GM12878 (cell line): ENCODE measurements around the gene CRAMP1. TPM values are rescaled to one million over a fixed set of nuclear protein-coding genes. Genes with fewer than 3 reads are reported as not detected.

Experiments used
- ATAC-seq: fragments of 200-7000 bp; cut with Tn5 transposase; 3 replicates; pipeline ENCODE4 v1.9.1; 2020; ENCODE audit warnings: mild to moderate bottlenecking, moderate library complexity
- BruUV-seq: library from RNA; stranded (reverse); fragments of 400-500 nt; replicated peaks from 2 replicates; lab custom pipeline; 2021; lab: Mats Ljungman, UMichigan
- CTCF ChIA-PET: fragments of 300-600 bp; sonication (Branson Sonifier 250); formaldehyde crosslinking; extraction: SDS; loops from one replicate; lab custom pipeline; 2021; ENCODE audit warnings: inconsistent platforms; lab: Yijun Ruan, JAX
- POLR2A ChIA-PET: fragments of 350-600 bp; formaldehyde crosslinking; extraction: SDS; loops from one replicate; lab custom pipeline; 2021; ENCODE audit warnings: inconsistent platforms; lab: Charles Lee
- RAD21 ChIA-PET: fragments of 300-600 bp; sonication (Branson Sonifier 250); formaldehyde crosslinking; loops from one replicate; lab custom pipeline; 2023; ENCODE audit warnings: antibody characterized with exemption; ENCODE audit not compliant: unreplicated experiment; lab: Charles Lee
- SMC1A ChIA-PET: fragments of 300-600 bp; sonication (Branson Sonifier 250); formaldehyde crosslinking; loops from one replicate; lab custom pipeline; 2023; ENCODE audit not compliant: unreplicated experiment, uncharacterized antibody; lab: Charles Lee
- DNase-seq: peaks from one replicate; pipeline ENCODE4 v3.0.0-alpha.2; 2011; ENCODE audit warnings: low read depth, low spot score
- FAIRE-seq: peaks from 3 replicates; lab custom pipeline; 2011; peaks lifted over from hg19 to GRCh38; lab: Jason Lieb, UNC
- H2AFZ ChIP-seq: 2 replicates; pipeline ENCODE4 v1.6.0; 2011; ENCODE audit warnings: low read depth, low read length, control low read depth; ENCODE audit not compliant: control insufficient read depth
- H3K27ac ChIP-seq: 2 replicates; pipeline ENCODE4 v1.5.1; 2011; ENCODE audit warnings: control low read depth; ENCODE audit not compliant: control insufficient read depth, insufficient read depth
- H3K27me3 ChIP-seq, 2 experiments: replicated peaks in 1 of 2; 2 replicates each; pipeline versions ENCODE4 v1.6.0 to v1.6.1; 2011; ENCODE audit warnings: low read length in 1 of 2; ENCODE audit not compliant: control insufficient read depth in 2 of 2, insufficient read depth in 2 of 2
- H3K36me3 ChIP-seq, 2 experiments: 2 replicates each; pipeline ENCODE4 v1.5.1; 2011; ENCODE audit warnings: low read length in 1 of 2; ENCODE audit not compliant: control insufficient read depth in 2 of 2, insufficient read depth in 2 of 2
- H3K4me1 ChIP-seq: 2 replicates; pipeline ENCODE4 v1.6.1; 2011; ENCODE audit warnings: mild to moderate bottlenecking, low read length, moderate library complexity, mixed read lengths; ENCODE audit not compliant: control insufficient read depth, insufficient read depth
- H3K4me2 ChIP-seq: 2 replicates; pipeline ENCODE4 v1.6.0; 2011; ENCODE audit warnings: control low read depth; ENCODE audit not compliant: control insufficient read depth, insufficient read depth
- H3K4me3 ChIP-seq: fragments of 200-600 bp; sonication (generic); 2 replicates; pipeline ENCODE4 v1.5.1; 2016
- H3K79me2 ChIP-seq: 2 replicates; pipeline ENCODE4 v1.6.0; 2011; ENCODE audit warnings: low read length; ENCODE audit not compliant: control insufficient read depth, insufficient read depth
- H3K9ac ChIP-seq: 2 replicates; pipeline ENCODE4 v1.8.0; 2011; ENCODE audit warnings: low read length, control low read depth, mixed read lengths; ENCODE audit not compliant: control insufficient read depth, insufficient read depth
- H3K9me3 ChIP-seq: replicated peaks from 3 replicates; pipeline ENCODE4 v1.5.1; 2011; ENCODE audit warnings: mild to moderate bottlenecking, low read length; ENCODE audit not compliant: control insufficient read depth, insufficient read depth
- H4K20me1 ChIP-seq: 2 replicates; pipeline ENCODE4 v1.6.0; 2011; ENCODE audit not compliant: control insufficient read depth, insufficient read depth
- CHD1 ChIP-seq: IDR thresholded peaks from 2 replicates; pipeline ENCODE4 v1.6.1; 2012; ENCODE audit warnings: low read depth, low read length, improper control_type of control experiment
- CHD4 ChIP-seq: fragments of 200-600 bp; sonication (generic); IDR thresholded peaks from 2 replicates; pipeline ENCODE4 v1.6.1; 2016; ENCODE audit warnings: mild to moderate bottlenecking
- E2F8 ChIP-seq: fragments of 450-650 bp; IDR thresholded peaks from 2 replicates; pipeline ENCODE4 v1.6.1; 2018; ENCODE audit warnings: mild to moderate bottlenecking, low read depth, moderate library complexity; ENCODE audit not compliant: partially characterized antibody
- FOXM1 ChIP-seq: IDR thresholded peaks from 2 replicates; pipeline ENCODE4 v1.6.1; 2012; ENCODE audit warnings: low read depth, mild to moderate bottlenecking, inconsistent platforms, low read length, moderate library complexity
- GABPA ChIP-seq: IDR thresholded peaks from 2 replicates; pipeline ENCODE4 v1.6.1; 2014; ENCODE audit warnings: antibody characterized with exemption, low read depth, mild to moderate bottlenecking, inconsistent platforms
- HCFC1 ChIP-seq: fragments of 150-350 bp; IDR thresholded peaks from 2 replicates; pipeline ENCODE4 v1.6.1; 2014; ENCODE audit warnings: low read length
- HDAC6 ChIP-seq: fragments of 200-600 bp; sonication (generic); IDR thresholded peaks from one replicate; pipeline ENCODE4 v1.8.0; 2017; ENCODE audit warnings: antibody characterized with exemption; ENCODE audit not compliant: unreplicated experiment
- MAX ChIP-seq: IDR thresholded peaks from 2 replicates; pipeline ENCODE4 v1.6.1; 2012; ENCODE audit warnings: low read depth, low read length, improper control_type of control experiment
- MEF2A ChIP-seq: IDR thresholded peaks from 2 replicates; pipeline ENCODE4 v1.6.1; 2011; ENCODE audit warnings: low read depth, mild to moderate bottlenecking, low read length, moderate library complexity; ENCODE audit not compliant: insufficient read depth
- NFIC ChIP-seq: IDR thresholded peaks from 2 replicates; pipeline ENCODE4 v1.6.1; 2012; ENCODE audit warnings: low read depth, mild to moderate bottlenecking, inconsistent platforms, low read length, moderate library complexity
- RELB ChIP-seq: fragments of 450-650 bp; IDR thresholded peaks from 2 replicates; pipeline ENCODE4 v1.6.1; 2017; ENCODE audit warnings: low read depth, mild to moderate bottlenecking, moderate library complexity
- SIN3A ChIP-seq: IDR thresholded peaks from 2 replicates; pipeline ENCODE4 v1.6.1; 2012; ENCODE audit warnings: low read depth, low read length, improper control_type of control experiment
- SMAD5 ChIP-seq: IDR thresholded peaks from 2 replicates; pipeline ENCODE4 v1.6.1; 2016; ENCODE audit warnings: antibody characterized with exemption, low read depth
- TBL1XR1 ChIP-seq: IDR thresholded peaks from 2 replicates; pipeline ENCODE4 v1.6.1; 2012; ENCODE audit warnings: low read depth, low read length, improper control_type of control experiment
- ZBTB33 ChIP-seq: fragments of 450-650 bp; IDR thresholded peaks from 2 replicates; pipeline ENCODE4 v1.6.1; 2017; ENCODE audit warnings: mild to moderate bottlenecking
- WGBS: methylation state at CpG from one replicate; pipeline ENCODE4 v1.1.6; 2016; ENCODE audit warnings: low lambda C conversion rate; ENCODE audit not compliant: insufficient replicate concordance, insufficient coverage; ENCODE audit errors: missing lambda C conversion rate; 5-methylcytosine and 5-hydroxymethylcytosine counted together
- in situ Hi-C: fragments of 300-500 bp; cut with MboI; formaldehyde crosslinking; loops from 9 replicates; pipeline ENCODE4 v1.14.3; 2018; ENCODE audit warnings: mixed read lengths
- intact Hi-C: fragments of 100-400 bp; cut with micrococcal nuclease; formaldehyde crosslinking; loops from one replicate; pipeline ENCODE4 v1.14.2; 2022; ENCODE audit not compliant: unreplicated experiment
- polyA plus RNA-seq, 11 experiments: library from polyadenylated mRNA; depleted of rRNA in 4 of 11; unstranded in 6 of 11; stranded (reverse) in 5 of 11; fragments of >200 nt; fragmentation: Nextera tagmentation in 4 of 11; fragmentation: Illumina TruSeq in 1 of 11; extraction: Ambion mirVana in 4 of 11; extraction: Trizol in 1 of 11; gene quantifications; 1 replicate in 1 of 11; 2 replicates in 10 of 11; pipeline versions ENCODE4 v1.2.1 to v1.2.3, GENCODE V29; 2011 to 2016; ENCODE audit warnings: inconsistent platforms in 2 of 11, missing spikeins in 2 of 11, low read depth in 1 of 11
- total RNA-seq, 4 experiments: library from RNA; depleted of rRNA in 3 of 4; stranded (reverse); fragments of >200 nt in 3 of 4; fragmentation: Illumina TruSeq in 1 of 4; extraction: Trizol in 1 of 4; gene quantifications; 2 replicates each; pipeline versions ENCODE4 v1.2.1 to v1.2.3, GENCODE V29; 2013 to 2021

Gene CRAMP1
- total and polyA plus RNA-seq, 10 of the 15 experiments (the other 5 are each of a cell fraction or from before 2014, with no cell fraction given): 0.37 to 9.8 (median 3.9) TPM

GRCh38 chr16:1665829-1666228 lies 53.7 kb downstream of the CRAMP1 start:
- TF ChIP-seq E2F8: no peak
- no peak for TF ChIP-seq TBL1XR1
- no peak for TF ChIP-seq NFIC
- TF ChIP-seq GABPA: no peak
- TF ChIP-seq FOXM1: no peak
- no peak for TF ChIP-seq CHD1
- no peak for TF ChIP-seq ZBTB33
- TF ChIP-seq SMAD5: no peak
- TF ChIP-seq SIN3A: no peak
- TF ChIP-seq HCFC1: no peak
- no peak for TF ChIP-seq HDAC6
- no peak for TF ChIP-seq RELB
- no peak for TF ChIP-seq MAX
- TF ChIP-seq CHD4: no peak
- TF ChIP-seq MEF2A: no peak
- POLR2A ChIA-PET: no interaction called here
- H3K79me2 ChIP-seq: no peaks in the 10 kb centered on the region
- DNase-seq (no peak), FAIRE-seq (no peak), ATAC-seq (no peak)
- H3K27ac ChIP-seq: no peak overlapping the region
- no peaks in the 10 kb centered on the region for H3K4me1 ChIP-seq
- WGBS: 91% methylated on average over 14 of the region's 15 CpGs
- CTCF ChIA-PET: no interaction called here
- peaks cover 5 to 26% of the 10 kb centered on the region in 2 experiments for H3K36me3 ChIP-seq
- RAD21 ChIA-PET: no interaction called here
- no peak overlapping the region for H3K4me3 ChIP-seq
- H3K9me3 ChIP-seq: no peaks in the 10 kb centered on the region
- H2AFZ ChIP-seq: no peak overlapping the region
- no peak overlapping the region for H3K9ac ChIP-seq
- intact Hi-C loops: no loop called here
- H3K27me3 ChIP-seq: no peaks in the 10 kb centered on the region
- in situ Hi-C loops: no loop called here
- no peaks in the 10 kb centered on the region for H4K20me1 ChIP-seq
- SMC1A ChIA-PET: no interaction called here
- no peak overlapping the region for H3K4me2 ChIP-seq
- no TSS peak for BruUV-seq
